ENCODE measurements around the gene LNX2.

The LNX2 gene

DNA sequence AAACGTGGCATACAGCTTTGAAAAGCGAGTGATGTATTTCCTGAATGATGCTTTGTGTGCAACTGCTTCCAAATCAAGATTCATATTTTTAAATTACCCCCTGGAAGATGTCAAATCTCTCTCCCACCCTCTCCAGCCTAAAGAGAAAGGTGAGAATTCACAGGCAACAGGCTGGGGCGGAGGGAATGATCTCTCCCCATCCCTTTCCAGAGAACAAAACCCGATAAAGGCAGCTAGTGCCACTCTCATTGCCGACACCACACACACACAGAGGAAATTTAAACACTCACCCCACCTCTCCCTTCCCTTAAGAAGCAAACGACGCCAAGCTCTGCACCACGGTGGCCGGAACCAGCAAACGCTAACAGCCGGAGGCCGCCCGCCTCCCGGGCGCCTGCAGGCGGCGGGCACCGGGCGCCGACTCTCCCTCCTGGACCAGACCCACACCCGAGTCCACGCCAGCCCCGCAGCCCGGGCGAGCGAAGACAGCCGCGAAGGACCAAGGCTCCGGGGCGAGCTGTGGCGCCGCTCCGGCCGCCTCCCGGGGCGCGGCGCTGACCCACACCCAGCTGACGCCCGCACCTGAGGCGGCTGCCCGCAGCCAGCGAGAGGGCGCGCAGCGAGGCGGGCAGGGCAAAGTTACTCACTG, 477 bp downstream of the LNX2 start (continued):
- TF ChIP-seq ZBTB20 (tag by site-specific recombination; IDR thresholded peaks at IDR 0.05) = peak; percentile 79
- no peak for TF ChIP-seq KLF1 (tag by site-specific recombination; IDR thresholded peaks at IDR 0.05)
- 0 out of 2 replicates have a peak, but pooled peaks have one; percentile 31 for TF ChIP-seq ZNF677 (tag by site-specific recombination; IDR thresholded peaks at IDR 0.05)
- TF ChIP-seq ZNF610 (tag by site-specific recombination; IDR thresholded peaks at IDR 0.05; ENCODE audit: borderline replicate concordance) = no peak
- TF ChIP-seq ZNF785 (tag by site-specific recombination; IDR thresholded peaks at IDR 0.05) = no peak
- TF ChIP-seq SETDB1 (IDR thresholded peaks at IDR 0.05; ENCODE audit: insufficient read length, low read length) = no peak
- no peak for TF ChIP-seq ZNF169 (tag by site-specific recombination; IDR thresholded peaks at IDR 0.05)
- TF ChIP-seq, protein P1, sequence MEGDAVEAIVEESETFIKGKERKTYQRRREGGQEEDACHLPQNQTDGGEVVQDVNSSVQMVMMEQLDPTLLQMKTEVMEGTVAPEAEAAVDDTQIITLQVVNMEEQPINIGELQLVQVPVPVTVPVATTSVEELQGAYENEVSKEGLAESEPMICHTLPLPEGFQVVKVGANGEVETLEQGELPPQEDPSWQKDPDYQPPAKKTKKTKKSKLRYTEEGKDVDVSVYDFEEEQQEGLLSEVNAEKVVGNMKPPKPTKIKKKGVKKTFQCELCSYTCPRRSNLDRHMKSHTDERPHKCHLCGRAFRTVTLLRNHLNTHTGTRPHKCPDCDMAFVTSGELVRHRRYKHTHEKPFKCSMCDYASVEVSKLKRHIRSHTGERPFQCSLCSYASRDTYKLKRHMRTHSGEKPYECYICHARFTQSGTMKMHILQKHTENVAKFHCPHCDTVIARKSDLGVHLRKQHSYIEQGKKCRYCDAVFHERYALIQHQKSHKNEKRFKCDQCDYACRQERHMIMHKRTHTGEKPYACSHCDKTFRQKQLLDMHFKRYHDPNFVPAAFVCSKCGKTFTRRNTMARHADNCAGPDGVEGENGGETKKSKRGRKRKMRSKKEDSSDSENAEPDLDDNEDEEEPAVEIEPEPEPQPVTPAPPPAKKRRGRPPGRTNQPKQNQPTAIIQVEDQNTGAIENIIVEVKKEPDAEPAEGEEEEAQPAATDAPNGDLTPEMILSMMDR (tag by site-specific recombination; IDR thresholded peaks at IDR 0.05) = no peak
- TF ChIP-seq BCL11A (tag by site-specific recombination; IDR thresholded peaks at IDR 0.05; ENCODE audit: low read depth) = no peak
- TF ChIP-seq, protein P2, sequence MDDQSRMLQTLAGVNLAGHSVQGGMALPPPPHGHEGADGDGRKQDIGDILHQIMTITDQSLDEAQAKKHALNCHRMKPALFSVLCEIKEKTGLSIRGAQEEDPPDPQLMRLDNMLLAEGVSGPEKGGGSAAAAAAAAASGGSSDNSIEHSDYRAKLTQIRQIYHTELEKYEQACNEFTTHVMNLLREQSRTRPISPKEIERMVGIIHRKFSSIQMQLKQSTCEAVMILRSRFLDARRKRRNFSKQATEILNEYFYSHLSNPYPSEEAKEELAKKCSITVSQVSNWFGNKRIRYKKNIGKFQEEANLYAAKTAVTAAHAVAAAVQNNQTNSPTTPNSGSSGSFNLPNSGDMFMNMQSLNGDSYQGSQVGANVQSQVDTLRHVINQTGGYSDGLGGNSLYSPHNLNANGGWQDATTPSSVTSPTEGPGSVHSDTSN (CRISPR knock-in tag; IDR thresholded peaks at IDR 0.05) = no peak
- no peak for TF ChIP-seq ZNF623 (tag by site-specific recombination; IDR thresholded peaks at IDR 0.05)
- TF ChIP-seq ZNF274 (IDR thresholded peaks at IDR 0.05; ENCODE audit: low read length) = no peak
- no peak for TF ChIP-seq ZNF274 (tag by site-specific recombination; IDR thresholded peaks at IDR 0.05; ENCODE audit: borderline replicate concordance)
- TF ChIP-seq ZNF561 (tag by site-specific recombination; IDR thresholded peaks at IDR 0.05; ENCODE audit: borderline replicate concordance) = peak; percentile 41; the same call in 1 of the 2 replicates
- TF ChIP-seq ZNF2 (tag by site-specific recombination; IDR thresholded peaks at IDR 0.05) = no peak
- TF ChIP-seq, protein P3, sequence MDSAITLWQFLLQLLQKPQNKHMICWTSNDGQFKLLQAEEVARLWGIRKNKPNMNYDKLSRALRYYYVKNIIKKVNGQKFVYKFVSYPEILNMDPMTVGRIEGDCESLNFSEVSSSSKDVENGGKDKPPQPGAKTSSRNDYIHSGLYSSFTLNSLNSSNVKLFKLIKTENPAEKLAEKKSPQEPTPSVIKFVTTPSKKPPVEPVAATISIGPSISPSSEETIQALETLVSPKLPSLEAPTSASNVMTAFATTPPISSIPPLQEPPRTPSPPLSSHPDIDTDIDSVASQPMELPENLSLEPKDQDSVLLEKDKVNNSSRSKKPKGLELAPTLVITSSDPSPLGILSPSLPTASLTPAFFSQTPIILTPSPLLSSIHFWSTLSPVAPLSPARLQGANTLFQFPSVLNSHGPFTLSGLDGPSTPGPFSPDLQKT (IDR thresholded peaks at IDR 0.05; ENCODE audit: borderline replicate concordance, low read depth, low read length) = no peak
- TF ChIP-seq ZNF600 (tag by site-specific recombination; IDR thresholded peaks at IDR 0.05) = no peak
- TF ChIP-seq ZNF132 (tag by site-specific recombination; IDR thresholded peaks at IDR 0.05; ENCODE audit: borderline replicate concordance) = no peak
- no peak for TF ChIP-seq ZNF792 (tag by site-specific recombination; IDR thresholded peaks at IDR 0.05)
- TF ChIP-seq, protein P4, sequence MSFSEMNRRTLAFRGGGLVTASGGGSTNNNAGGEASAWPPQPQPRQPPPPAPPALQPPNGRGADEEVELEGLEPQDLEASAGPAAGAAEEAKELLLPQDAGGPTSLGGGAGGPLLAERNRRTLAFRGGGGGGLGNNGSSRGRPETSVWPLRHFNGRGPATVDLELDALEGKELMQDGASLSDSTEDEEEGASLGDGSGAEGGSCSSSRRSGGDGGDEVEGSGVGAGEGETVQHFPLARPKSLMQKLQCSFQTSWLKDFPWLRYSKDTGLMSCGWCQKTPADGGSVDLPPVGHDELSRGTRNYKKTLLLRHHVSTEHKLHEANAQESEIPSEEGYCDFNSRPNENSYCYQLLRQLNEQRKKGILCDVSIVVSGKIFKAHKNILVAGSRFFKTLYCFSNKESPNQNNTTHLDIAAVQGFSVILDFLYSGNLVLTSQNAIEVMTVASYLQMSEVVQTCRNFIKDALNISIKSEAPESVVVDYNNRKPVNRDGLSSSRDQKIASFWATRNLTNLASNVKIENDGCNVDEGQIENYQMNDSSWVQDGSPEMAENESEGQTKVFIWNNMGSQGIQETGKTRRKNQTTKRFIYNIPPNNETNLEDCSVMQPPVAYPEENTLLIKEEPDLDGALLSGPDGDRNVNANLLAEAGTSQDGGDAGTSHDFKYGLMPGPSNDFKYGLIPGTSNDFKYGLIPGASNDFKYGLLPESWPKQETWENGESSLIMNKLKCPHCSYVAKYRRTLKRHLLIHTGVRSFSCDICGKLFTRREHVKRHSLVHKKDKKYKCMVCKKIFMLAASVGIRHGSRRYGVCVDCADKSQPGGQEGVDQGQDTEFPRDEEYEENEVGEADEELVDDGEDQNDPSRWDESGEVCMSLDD (tag by site-specific recombination; IDR thresholded peaks at IDR 0.05) = no peak
- TF ChIP-seq KLF7 (tag by site-specific recombination; IDR thresholded peaks at IDR 0.05; ENCODE audit: borderline replicate concordance) = no peak
- no peak for TF ChIP-seq ZNF239 (tag by site-specific recombination; IDR thresholded peaks at IDR 0.05)
- no peak for TF ChIP-seq ZNF426 (tag by site-specific recombination; IDR thresholded peaks at IDR 0.05)
- TF ChIP-seq, protein P5, sequence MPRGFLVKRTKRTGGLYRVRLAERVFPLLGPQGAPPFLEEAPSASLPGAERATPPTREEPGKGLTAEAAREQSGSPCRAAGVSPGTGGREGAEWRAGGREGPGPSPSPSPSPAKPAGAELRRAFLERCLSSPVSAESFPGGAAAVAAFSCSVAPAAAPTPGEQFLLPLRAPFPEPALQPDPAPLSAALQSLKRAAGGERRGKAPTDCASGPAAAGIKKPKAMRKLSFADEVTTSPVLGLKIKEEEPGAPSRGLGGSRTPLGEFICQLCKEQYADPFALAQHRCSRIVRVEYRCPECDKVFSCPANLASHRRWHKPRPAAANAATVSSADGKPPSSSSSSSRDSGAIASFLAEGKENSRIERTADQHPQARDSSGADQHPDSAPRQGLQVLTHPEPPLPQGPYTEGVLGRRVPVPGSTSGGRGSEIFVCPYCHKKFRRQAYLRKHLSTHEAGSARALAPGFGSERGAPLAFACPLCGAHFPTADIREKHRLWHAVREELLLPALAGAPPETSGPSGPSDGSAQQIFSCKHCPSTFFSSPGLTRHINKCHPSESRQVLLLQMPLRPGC (tag by site-specific recombination; IDR thresholded peaks at IDR 0.05) = no peak
- no peak for TF ChIP-seq ZFHX2 (tag by site-specific recombination; conservative IDR thresholded peaks at IDR 0.05)
- TF ChIP-seq, protein P6, sequence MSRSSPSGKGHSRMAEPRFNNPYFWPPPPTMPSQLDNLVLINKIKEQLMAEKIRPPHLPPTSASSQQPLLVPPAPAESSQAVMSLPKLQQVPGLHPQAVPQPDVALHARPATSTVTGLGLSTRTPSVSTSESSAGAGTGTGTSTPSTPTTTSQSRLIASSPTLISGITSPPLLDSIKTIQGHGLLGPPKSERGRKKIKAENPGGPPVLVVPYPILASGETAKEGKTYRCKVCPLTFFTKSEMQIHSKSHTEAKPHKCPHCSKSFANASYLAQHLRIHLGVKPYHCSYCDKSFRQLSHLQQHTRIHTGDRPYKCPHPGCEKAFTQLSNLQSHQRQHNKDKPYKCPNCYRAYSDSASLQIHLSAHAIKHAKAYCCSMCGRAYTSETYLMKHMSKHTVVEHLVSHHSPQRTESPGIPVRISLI (tag by site-specific recombination; IDR thresholded peaks at IDR 0.05) = no peak
- TF ChIP-seq ZSCAN30 (tag by site-specific recombination; IDR thresholded peaks at IDR 0.05) = 0 out of 2 replicates have a peak, but pooled peaks have one; percentile 28
- TF ChIP-seq ZNF596 (tag by site-specific recombination; IDR thresholded peaks at IDR 0.05) = no peak
- TF ChIP-seq ZNF416 (tag by site-specific recombination; IDR thresholded peaks at IDR 0.05) = no peak
- no peak for TF ChIP-seq ZNF394 (tag by site-specific recombination; IDR thresholded peaks at IDR 0.05; ENCODE audit: borderline replicate concordance)
- no peak for TF ChIP-seq ZNF514 (tag by site-specific recombination; IDR thresholded peaks at IDR 0.05)
- no peak for TF ChIP-seq IKZF3 (tag by site-specific recombination; IDR thresholded peaks at IDR 0.05)

All from HEK293 (cell line).